Testis (tissue), 2 donors: ENCODE results near the gene IGSF21.

Source experiments
- CTCF ChIP-seq, 3 experiments: fragments of 450-650 bp in 2 of 3; fragments of 200-600 bp in 1 of 3; sonication (generic) in 1 of 3; IDR thresholded peaks; one replicate each; pipeline ENCODE4 v1.5.1; 2016 to 2019; ENCODE audit warnings: antibody characterized with exemption in 3 of 3, mild to moderate bottlenecking in 2 of 3, moderate library complexity in 1 of 3
- POLR2A ChIP-seq: fragments of 450-650 bp; IDR thresholded peaks from one replicate; pipeline ENCODE4 v1.6.1; 2017; ENCODE audit warnings: antibody characterized with exemption, mild to moderate bottlenecking, moderate library complexity

GRCh38 chr1:18187054-18187453 lies 79.5 kb downstream of the IGSF21 start:
- no peak for TF ChIP-seq CTCF (IDR thresholded peaks at IDR 0.05)
- no peak for TF ChIP-seq POLR2A
